Panc1 (cell line): ENCODE results near the gene ITGA4. TPM values are rescaled to one million over a fixed set of nuclear protein-coding genes. Genes with fewer than 3 reads are reported as not detected.
A peak's percentile ranks its signal among the peaks of the same experiment; 100 is the strongest.

Experiments used
- ATAC-seq: fragments of 200-7000 bp; cut with Tn5 transposase; 2 replicates; pipeline ENCODE4 v1.9.1; 2020; ENCODE audit warnings: mild to moderate bottlenecking, moderate library complexity
- BruUV-seq: library from RNA; stranded (reverse); fragments of 400-500 nt; replicated peaks from 2 replicates; lab custom pipeline; 2021; lab: Mats Ljungman, UMichigan
- CTCF ChIA-PET: fragments of 300-600 bp; sonication (Branson Sonifier 250); formaldehyde crosslinking; loops from one replicate; lab custom pipeline; 2022; ENCODE audit warnings: antibody characterized with exemption; lab: Charles Lee
- POLR2A ChIA-PET: fragments of 300-600 bp; sonication (Branson Sonifier 250); formaldehyde crosslinking; loops from one replicate; lab custom pipeline; 2022; ENCODE audit warnings: antibody characterized with exemption; lab: Charles Lee
- DNase-seq: peaks from one replicate; pipeline ENCODE4 v3.0.0-alpha.2; 2010; ENCODE audit warnings: low read depth, low spot score
- H3K27ac ChIP-seq: 2 replicates; pipeline ENCODE4 v1.5.1; 2011; ENCODE audit warnings: mild to moderate bottlenecking, low read length, inconsistent platforms
- H3K27me3 ChIP-seq: fragments of 200-500 bp; sonication (Bioruptor generic); 2 replicates; pipeline ENCODE4 v1.6.0; 2014; ENCODE audit warnings: low read length, inconsistent platforms; ENCODE audit not compliant: control insufficient read depth, insufficient read depth
- H3K36me3 ChIP-seq: fragments of 200-500 bp; sonication (Bioruptor generic); 2 replicates; pipeline ENCODE4 v1.5.1; 2014; ENCODE audit warnings: inconsistent platforms, mild to moderate bottlenecking, low read length, moderate library complexity; ENCODE audit not compliant: control insufficient read depth, insufficient read depth
- H3K4me1 ChIP-seq: 2 replicates; pipeline ENCODE4 v1.5.1; 2011; ENCODE audit warnings: inconsistent platforms, mild to moderate bottlenecking, low read length, moderate library complexity; ENCODE audit not compliant: control insufficient read depth, insufficient read depth
- H3K4me3 ChIP-seq, 2 experiments: 2 replicates each; pipeline ENCODE4 v1.5.1; 2011 to 2012; ENCODE audit warnings: low read depth in 2 of 2, low read length in 2 of 2, mild to moderate bottlenecking in 2 of 2, inconsistent platforms in 1 of 2, moderate library complexity in 1 of 2
- H3K9me3 ChIP-seq: fragments of 200-500 bp; sonication (Bioruptor generic); 2 replicates; pipeline ENCODE4 v1.5.1; 2014; ENCODE audit warnings: low read depth, mild to moderate bottlenecking, inconsistent platforms, low read length, moderate library complexity; ENCODE audit not compliant: control insufficient read depth, insufficient read depth
- POLR2AphosphoS5 ChIP-seq: IDR thresholded peaks from 2 replicates; pipeline ENCODE4 v1.6.1; 2012; ENCODE audit warnings: mild to moderate bottlenecking, low read depth, low read length, moderate library complexity
- SIN3A ChIP-seq: IDR thresholded peaks from 2 replicates; pipeline ENCODE4 v1.6.1; 2012; ENCODE audit warnings: low read depth, mild to moderate bottlenecking, low read length, moderate library complexity, borderline replicate concordance; ENCODE audit not compliant: insufficient read depth
- TCF7L2 ChIP-seq: IDR thresholded peaks from 2 replicates; pipeline ENCODE4 v1.6.1; 2011; ENCODE audit warnings: mild to moderate bottlenecking, low read depth, low read length, inconsistent platforms
- in situ Hi-C: cut with HindIII; loops from 2 replicates; pipeline ENCODE4 v1.10.0; 2016; ENCODE audit warnings: low sequenced_read_pairs, low pct_unique_long_range_greater_than_20kb
- intact Hi-C: fragments of 100-400 bp; cut with micrococcal nuclease; formaldehyde crosslinking; loops from one replicate; pipeline ENCODE4 v1.10.0; 2022; ENCODE audit not compliant: unreplicated experiment
- total RNA-seq: library from RNA; stranded (reverse); gene quantifications from one replicate; pipeline ENCODE4 v1.2.1, GENCODE V29; 2021; ENCODE audit not compliant: unreplicated experiment
- TF ChIP-seq, protein P1 (sequence below), 2 experiments: IDR thresholded peaks; 2 replicates each; pipeline ENCODE4 v1.6.1; 2011 to 2012; ENCODE audit warnings: low read depth in 2 of 2, control low read depth in 1 of 2, low read length in 1 of 2, mild to moderate bottlenecking in 1 of 2, moderate library complexity in 1 of 2; ENCODE audit not compliant: insufficient read depth in 1 of 2
- TF ChIP-seq, protein P2 (sequence below): fragments of 450-650 bp; IDR thresholded peaks from 2 replicates; pipeline ENCODE4 v1.5.1; 2017; ENCODE audit warnings: mild to moderate bottlenecking

The ITGA4 gene
- total RNA-seq, 1 experiment from 2014 or later: 0.36 TPM

DNA sequence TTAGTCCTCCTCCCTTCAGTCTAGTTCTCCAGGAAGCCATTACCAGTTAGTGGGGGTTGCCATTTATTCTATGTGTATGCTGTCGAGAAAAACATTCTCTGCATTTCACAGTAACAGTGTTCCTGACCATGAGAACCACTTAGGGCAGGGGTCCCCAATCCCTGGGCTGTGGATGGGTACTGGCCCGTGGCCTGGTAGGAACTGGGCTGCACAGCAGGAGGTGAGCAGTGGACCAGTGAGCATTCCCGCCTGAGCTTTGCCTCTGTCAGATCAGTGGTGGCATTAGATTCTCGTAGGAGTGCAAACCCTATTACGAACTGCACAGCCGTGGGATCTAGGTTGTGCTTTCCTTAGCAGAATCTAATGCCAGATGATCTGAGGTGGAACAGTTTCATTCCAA is 15.8 kb downstream of the ITGA4 start:
- Histone ChIP-seq H3K4me3 (peak overlapping the region in 1 of 2 experiments; percentile 11; a peak in 1 of 4 replicates), H3K9me3 (no peaks in the 10 kb centered on the region), H3K4me1 (no peaks in the 10 kb centered on the region), H3K36me3 (no peaks in the 10 kb centered on the region; the same call in 1 of the 2 replicates), H3K27ac (no peak overlapping the region), H3K27me3 (no peaks in the 10 kb centered on the region)
- ChIA-PET POLR2A (no interaction called here), CTCF (no interaction called here)
- TF ChIP-seq, protein P1, sequence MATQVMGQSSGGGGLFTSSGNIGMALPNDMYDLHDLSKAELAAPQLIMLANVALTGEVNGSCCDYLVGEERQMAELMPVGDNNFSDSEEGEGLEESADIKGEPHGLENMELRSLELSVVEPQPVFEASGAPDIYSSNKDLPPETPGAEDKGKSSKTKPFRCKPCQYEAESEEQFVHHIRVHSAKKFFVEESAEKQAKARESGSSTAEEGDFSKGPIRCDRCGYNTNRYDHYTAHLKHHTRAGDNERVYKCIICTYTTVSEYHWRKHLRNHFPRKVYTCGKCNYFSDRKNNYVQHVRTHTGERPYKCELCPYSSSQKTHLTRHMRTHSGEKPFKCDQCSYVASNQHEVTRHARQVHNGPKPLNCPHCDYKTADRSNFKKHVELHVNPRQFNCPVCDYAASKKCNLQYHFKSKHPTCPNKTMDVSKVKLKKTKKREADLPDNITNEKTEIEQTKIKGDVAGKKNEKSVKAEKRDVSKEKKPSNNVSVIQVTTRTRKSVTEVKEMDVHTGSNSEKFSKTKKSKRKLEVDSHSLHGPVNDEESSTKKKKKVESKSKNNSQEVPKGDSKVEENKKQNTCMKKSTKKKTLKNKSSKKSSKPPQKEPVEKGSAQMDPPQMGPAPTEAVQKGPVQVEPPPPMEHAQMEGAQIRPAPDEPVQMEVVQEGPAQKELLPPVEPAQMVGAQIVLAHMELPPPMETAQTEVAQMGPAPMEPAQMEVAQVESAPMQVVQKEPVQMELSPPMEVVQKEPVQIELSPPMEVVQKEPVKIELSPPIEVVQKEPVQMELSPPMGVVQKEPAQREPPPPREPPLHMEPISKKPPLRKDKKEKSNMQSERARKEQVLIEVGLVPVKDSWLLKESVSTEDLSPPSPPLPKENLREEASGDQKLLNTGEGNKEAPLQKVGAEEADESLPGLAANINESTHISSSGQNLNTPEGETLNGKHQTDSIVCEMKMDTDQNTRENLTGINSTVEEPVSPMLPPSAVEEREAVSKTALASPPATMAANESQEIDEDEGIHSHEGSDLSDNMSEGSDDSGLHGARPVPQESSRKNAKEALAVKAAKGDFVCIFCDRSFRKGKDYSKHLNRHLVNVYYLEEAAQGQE (IDR thresholded peaks at IDR 0.05; ENCODE audit: insufficient read depth in 1 of 2, low read depth in 2 of 2, low read length in 1 of 2): no peak
- no peak for TF ChIP-seq TCF7L2
- TF ChIP-seq SIN3A: no peak
- TF ChIP-seq, protein P2, sequence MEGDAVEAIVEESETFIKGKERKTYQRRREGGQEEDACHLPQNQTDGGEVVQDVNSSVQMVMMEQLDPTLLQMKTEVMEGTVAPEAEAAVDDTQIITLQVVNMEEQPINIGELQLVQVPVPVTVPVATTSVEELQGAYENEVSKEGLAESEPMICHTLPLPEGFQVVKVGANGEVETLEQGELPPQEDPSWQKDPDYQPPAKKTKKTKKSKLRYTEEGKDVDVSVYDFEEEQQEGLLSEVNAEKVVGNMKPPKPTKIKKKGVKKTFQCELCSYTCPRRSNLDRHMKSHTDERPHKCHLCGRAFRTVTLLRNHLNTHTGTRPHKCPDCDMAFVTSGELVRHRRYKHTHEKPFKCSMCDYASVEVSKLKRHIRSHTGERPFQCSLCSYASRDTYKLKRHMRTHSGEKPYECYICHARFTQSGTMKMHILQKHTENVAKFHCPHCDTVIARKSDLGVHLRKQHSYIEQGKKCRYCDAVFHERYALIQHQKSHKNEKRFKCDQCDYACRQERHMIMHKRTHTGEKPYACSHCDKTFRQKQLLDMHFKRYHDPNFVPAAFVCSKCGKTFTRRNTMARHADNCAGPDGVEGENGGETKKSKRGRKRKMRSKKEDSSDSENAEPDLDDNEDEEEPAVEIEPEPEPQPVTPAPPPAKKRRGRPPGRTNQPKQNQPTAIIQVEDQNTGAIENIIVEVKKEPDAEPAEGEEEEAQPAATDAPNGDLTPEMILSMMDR: no peak
- TF ChIP-seq POLR2AphosphoS5: no peak
- ATAC-seq: no peak
- no peak for DNase-seq
- intact Hi-C loops: no loop called here
- in situ Hi-C loops: no loop called here
- BruUV-seq: no TSS peak

DNA sequence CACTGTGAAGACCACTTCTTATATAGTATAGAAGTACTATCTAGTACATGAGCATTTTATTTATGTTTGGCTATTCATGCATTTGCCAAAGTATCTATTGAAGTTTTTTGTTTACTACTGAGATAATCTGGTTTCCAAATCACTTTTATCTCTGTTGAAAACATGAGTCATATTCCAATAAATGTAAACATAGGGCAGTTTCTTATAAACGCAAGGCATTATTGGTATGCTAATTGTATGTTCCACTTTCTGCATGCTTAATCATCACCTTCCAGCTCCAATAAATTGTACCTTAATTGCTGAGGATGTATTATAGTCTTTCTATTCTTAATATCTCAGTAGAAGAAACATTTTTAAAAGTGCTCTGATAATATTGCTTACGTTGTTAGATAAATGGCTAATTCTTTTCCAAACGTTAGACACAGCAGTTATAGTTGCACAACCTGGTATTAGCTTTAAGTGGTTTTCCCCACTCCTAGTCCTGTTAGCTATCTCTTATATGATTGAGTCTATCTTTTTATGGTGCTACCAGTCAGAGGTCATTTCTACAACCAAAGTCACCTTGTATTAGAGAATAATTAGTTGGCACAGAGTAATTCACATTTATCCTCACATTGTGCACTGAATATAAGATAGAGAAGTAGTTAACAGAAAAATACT is 17.2 kb downstream of the ITGA4 start:
- Histone ChIP-seq H3K27ac (no peak overlapping the region), H3K36me3 (no peaks in the 10 kb centered on the region; the same call in 1 of the 2 replicates), H3K27me3 (no peaks in the 10 kb centered on the region), H3K9me3 (no peaks in the 10 kb centered on the region), H3K4me1 (no peaks in the 10 kb centered on the region), H3K4me3 (no peak overlapping the region)
- no peak for DNase-seq
- no TSS peak for BruUV-seq
- POLR2A ChIA-PET: no interaction called here
- CTCF ChIA-PET: no interaction called here
- in situ Hi-C loops: no loop called here
- TF ChIP-seq POLR2AphosphoS5: no peak
- TF ChIP-seq TCF7L2: no peak
- TF ChIP-seq, protein P2: no peak
- TF ChIP-seq SIN3A: no peak
- TF ChIP-seq, protein P1 (IDR thresholded peaks at IDR 0.05; ENCODE audit: insufficient read depth in 1 of 2, low read depth in 2 of 2, low read length in 1 of 2): no peak
- intact Hi-C loops: no loop called here
- ATAC-seq: no peak
